HEK293 (cell line): ENCODE results near the gene GALT.

Experiments used
- BCL11A ChIP-seq: fragments of 450-650 bp; formaldehyde crosslinking; IDR thresholded peaks from 2 replicates; pipeline ENCODE4 v1.5.1; 2016; ENCODE audit warnings: low read depth, missing biosample characterization, missing genetic modification characterization
- ZNF121 ChIP-seq: fragments of 450-650 bp; formaldehyde crosslinking; IDR thresholded peaks from 2 replicates; pipeline ENCODE4 v1.5.1; 2016; ENCODE audit warnings: missing biosample characterization, missing genetic modification characterization
- TF ChIP-seq, protein P1 (sequence below): fragments of 450-650 bp; formaldehyde crosslinking; IDR thresholded peaks from 2 replicates; pipeline ENCODE4 v1.5.1; 2016; ENCODE audit warnings: missing biosample characterization, missing genetic modification characterization
- TF ChIP-seq, protein P2 (sequence below): fragments of 450-650 bp; formaldehyde crosslinking; IDR thresholded peaks from 2 replicates; pipeline ENCODE4 v1.5.1; 2017; ENCODE audit warnings: missing biosample characterization, missing genetic modification characterization

DNA sequence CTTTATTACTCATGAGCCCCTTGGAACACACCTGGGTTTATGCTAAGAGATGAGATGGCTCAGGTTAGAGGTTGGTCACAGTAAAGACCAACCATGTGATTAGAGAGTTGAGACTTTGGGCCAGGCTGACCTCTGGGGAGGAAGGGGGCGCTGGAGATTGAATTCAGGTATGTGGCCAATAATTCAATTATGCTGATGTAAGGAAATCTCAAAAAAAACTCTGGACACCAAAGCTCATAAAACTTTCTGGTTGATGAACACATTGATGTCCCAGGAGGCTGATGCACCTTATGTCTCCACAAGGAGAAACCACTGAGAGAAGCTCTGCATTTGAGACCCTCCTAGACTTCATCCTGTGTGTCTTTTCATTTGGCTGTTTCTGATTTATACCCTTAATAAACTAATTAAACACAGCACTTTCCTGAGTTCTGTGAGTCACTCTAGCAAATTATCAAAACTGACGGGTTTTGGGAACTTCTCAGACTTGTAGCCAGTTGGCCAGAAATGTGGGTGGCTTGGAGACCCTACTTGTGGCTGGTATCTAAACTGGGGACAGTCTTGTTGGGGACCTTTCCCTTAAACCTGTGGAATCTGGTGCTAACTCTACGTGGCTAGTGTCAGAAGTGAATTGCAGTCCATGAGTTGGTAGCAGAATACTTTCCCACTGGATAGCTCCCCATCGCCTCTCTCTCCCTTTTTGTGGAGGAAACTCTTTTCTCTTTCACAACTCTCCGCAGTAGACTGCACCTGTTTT is 23.5 kb downstream of the GALT start:
- TF ChIP-seq BCL11A (tag by site-specific recombination) (no peak), ZNF121 (no peak)
- TF ChIP-seq, protein P1, sequence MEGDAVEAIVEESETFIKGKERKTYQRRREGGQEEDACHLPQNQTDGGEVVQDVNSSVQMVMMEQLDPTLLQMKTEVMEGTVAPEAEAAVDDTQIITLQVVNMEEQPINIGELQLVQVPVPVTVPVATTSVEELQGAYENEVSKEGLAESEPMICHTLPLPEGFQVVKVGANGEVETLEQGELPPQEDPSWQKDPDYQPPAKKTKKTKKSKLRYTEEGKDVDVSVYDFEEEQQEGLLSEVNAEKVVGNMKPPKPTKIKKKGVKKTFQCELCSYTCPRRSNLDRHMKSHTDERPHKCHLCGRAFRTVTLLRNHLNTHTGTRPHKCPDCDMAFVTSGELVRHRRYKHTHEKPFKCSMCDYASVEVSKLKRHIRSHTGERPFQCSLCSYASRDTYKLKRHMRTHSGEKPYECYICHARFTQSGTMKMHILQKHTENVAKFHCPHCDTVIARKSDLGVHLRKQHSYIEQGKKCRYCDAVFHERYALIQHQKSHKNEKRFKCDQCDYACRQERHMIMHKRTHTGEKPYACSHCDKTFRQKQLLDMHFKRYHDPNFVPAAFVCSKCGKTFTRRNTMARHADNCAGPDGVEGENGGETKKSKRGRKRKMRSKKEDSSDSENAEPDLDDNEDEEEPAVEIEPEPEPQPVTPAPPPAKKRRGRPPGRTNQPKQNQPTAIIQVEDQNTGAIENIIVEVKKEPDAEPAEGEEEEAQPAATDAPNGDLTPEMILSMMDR (tag by site-specific recombination) = no peak
- TF ChIP-seq, protein P2, sequence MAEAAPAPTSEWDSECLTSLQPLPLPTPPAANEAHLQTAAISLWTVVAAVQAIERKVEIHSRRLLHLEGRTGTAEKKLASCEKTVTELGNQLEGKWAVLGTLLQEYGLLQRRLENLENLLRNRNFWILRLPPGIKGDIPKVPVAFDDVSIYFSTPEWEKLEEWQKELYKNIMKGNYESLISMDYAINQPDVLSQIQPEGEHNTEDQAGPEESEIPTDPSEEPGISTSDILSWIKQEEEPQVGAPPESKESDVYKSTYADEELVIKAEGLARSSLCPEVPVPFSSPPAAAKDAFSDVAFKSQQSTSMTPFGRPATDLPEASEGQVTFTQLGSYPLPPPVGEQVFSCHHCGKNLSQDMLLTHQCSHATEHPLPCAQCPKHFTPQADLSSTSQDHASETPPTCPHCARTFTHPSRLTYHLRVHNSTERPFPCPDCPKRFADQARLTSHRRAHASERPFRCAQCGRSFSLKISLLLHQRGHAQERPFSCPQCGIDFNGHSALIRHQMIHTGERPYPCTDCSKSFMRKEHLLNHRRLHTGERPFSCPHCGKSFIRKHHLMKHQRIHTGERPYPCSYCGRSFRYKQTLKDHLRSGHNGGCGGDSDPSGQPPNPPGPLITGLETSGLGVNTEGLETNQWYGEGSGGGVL = no peak
